H1 (cell line): ENCODE results near the gene GZF1. TPM values are rescaled to one million over a fixed set of nuclear protein-coding genes. Genes with fewer than 3 reads are reported as not detected.

Experiments
- RNF2 ChIP-seq: fragments of 200-900, 300-1000 bp; sonication (generic); IDR thresholded peaks from 2 replicates; pipeline ENCODE4 v1.7.1; 2016; ENCODE audit warnings: borderline replicate concordance, low read depth, mild to moderate bottlenecking, antibody characterized with exemption, low read length; ENCODE audit not compliant: poor library complexity, severe bottlenecking; ENCODE audit errors: missing control alignments
- SIX5 ChIP-seq: IDR thresholded peaks from 2 replicates; pipeline ENCODE4 v1.6.1; 2011; ENCODE audit warnings: mild to moderate bottlenecking, low read depth, low read length
- SRF ChIP-seq: IDR thresholded peaks from 2 replicates; pipeline ENCODE4 v1.6.1; 2011; ENCODE audit warnings: mild to moderate bottlenecking, low read depth, low read length, moderate library complexity
- ZNF274 ChIP-seq: IDR thresholded peaks from 2 replicates; pipeline ENCODE4 v1.7.0; 2012; ENCODE audit warnings: low read length, borderline replicate concordance; ENCODE audit errors: extremely low read depth
- polyA plus RNA-seq, 7 experiments: library from polyadenylated mRNA; depleted of rRNA in 3 of 7; stranded (reverse) in 5 of 7; unstranded in 2 of 7; fragments of >200 nt in 5 of 7; fragments of 200-250 nt in 2 of 7; gene quantifications; 1 replicate in 5 of 7; 2 replicates in 1 of 7; 4 replicates in 1 of 7; pipeline versions ENCODE4 v1.2.1 to v1.2.3, GENCODE V29; 2011 to 2013; ENCODE audit warnings: missing spikeins in 2 of 7, mixed read lengths in 2 of 7
- total RNA-seq: library from RNA; stranded (reverse); fragmentation: NEBNext Ultra II Directional; extraction: Animal tissue kit (Norgen Biotek cat#: 25700); gene quantifications from 2 replicates; pipeline ENCODE4 v1.2.1, GENCODE V29; 2021

GZF1 gene
- total and polyA plus RNA-seq, 2 of the 8 experiments (the other 6 are each of a cell fraction or from before 2014, with no cell fraction given), result 8.2 to 11.9 TPM

DNA sequence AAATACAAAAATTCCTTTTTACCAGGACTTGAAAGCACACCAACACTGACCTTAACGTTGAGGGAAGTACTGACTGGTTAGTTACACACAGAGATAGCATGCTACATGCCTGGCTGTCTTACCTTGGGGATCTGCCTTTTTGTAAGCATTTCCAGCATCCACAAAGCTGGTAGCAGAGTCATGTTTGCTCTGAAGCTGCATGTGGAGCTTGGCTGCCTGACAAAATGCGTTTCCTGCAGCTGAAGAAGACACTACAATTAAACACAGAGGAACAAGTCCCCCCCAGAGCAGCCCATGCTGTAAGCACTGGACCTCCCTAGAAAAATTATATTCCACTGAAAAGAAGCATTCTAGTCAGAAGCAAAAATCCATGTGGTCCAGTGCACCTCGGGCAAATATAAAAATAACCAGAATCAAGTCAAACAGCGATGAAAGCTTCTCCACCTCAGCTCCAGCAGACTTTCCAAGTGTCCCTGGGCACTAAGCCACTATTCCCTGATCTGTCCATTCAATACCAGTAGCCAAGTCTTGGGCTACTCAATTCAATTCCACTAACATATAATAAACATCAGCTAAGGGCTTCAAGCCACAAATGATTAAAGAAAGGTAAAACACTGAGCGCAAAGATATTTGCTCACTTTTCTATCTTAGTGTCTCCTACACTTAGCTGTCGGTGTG, 35.1 kb downstream of the GZF1 start (continued):
- TF ChIP-seq SIX5, result no peak
- no peak for TF ChIP-seq ZNF274
- no peak for TF ChIP-seq SRF
- no peak for TF ChIP-seq RNF2
